HL-60 (cell line): Measurements from ENCODE around the gene DNAH8.
A peak's percentile ranks its signal among the peaks of the same experiment; 100 is the strongest.

ENCODE experiments used
- DNase-seq, 2 experiments: peaks; one replicate each; pipeline ENCODE4 v3.0.0-alpha.2; 2010 to 2020; ENCODE audit warnings: low read depth in 1 of 2, low spot score in 1 of 2
- H3K27ac ChIP-seq: fragments of 250-450 bp; sonication (Bioruptor Pico); replicated peaks from 2 replicates; pipeline ENCODE4 v1.5.1; 2020; ENCODE audit warnings: mild to moderate bottlenecking, moderate library complexity
- H3K27me3 ChIP-seq: fragments of 250-450 bp; sonication (Bioruptor Pico); 2 replicates; pipeline ENCODE4 v1.5.1; 2021; ENCODE audit warnings: mild to moderate bottlenecking, moderate library complexity; ENCODE audit not compliant: insufficient read depth, poor library complexity, severe bottlenecking
- H3K4me3 ChIP-seq: replicated peaks from 2 replicates; pipeline ENCODE4 v1.5.1; 2011; ENCODE audit warnings: mild to moderate bottlenecking, control low read depth, low read length; ENCODE audit not compliant: insufficient read depth
- CTCF ChIP-seq: IDR thresholded peaks from one replicate; pipeline ENCODE4 v1.5.1; 2011; ENCODE audit warnings: low read length, control low read depth, inconsistent platforms; ENCODE audit not compliant: insufficient read depth
- GABPA ChIP-seq: IDR thresholded peaks from 2 replicates; pipeline ENCODE4 v1.6.1; 2012; ENCODE audit warnings: low read depth
- POLR2AphosphoS5 ChIP-seq: IDR thresholded peaks from 2 replicates; pipeline ENCODE4 v1.6.1; 2012; ENCODE audit warnings: low read depth
- SPI1 ChIP-seq: IDR thresholded peaks from 2 replicates; pipeline ENCODE4 v1.6.1; 2012; ENCODE audit warnings: low read depth, mild to moderate bottlenecking, borderline replicate concordance
- TF ChIP-seq, protein P1 (sequence below): IDR thresholded peaks from 2 replicates; pipeline ENCODE4 v1.6.1; 2012; ENCODE audit warnings: low read depth; ENCODE audit not compliant: insufficient replicate concordance

The DNAH8 gene

DNA sequence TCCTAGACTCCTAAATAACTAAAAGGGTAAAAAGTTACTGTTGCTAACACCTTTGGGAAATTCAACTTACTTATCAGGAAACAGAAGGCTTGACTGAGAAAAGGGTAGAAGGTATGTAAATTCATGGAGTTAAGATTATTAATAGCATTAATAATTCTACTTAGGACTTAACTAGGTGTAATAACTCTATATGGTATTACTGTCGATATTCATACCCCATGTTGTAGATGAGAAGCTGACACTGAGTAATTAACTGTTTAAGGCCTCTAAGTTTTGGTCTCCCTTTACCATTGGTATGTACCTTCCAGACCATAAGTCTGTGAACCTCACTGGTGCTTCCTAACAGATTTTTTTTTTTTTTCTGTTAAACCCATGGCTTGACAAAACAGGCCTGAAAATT, 27.6 kb upstream of the DNAH8 start:
- H3K4me3 ChIP-seq: no peak overlapping the region
- H3K27me3 ChIP-seq: no peaks in the 10 kb centered on the region
- H3K27ac ChIP-seq: no peak overlapping the region
- no peak for DNase-seq
- no peak for TF ChIP-seq SPI1
- no peak for TF ChIP-seq GABPA
- TF ChIP-seq, protein P1, sequence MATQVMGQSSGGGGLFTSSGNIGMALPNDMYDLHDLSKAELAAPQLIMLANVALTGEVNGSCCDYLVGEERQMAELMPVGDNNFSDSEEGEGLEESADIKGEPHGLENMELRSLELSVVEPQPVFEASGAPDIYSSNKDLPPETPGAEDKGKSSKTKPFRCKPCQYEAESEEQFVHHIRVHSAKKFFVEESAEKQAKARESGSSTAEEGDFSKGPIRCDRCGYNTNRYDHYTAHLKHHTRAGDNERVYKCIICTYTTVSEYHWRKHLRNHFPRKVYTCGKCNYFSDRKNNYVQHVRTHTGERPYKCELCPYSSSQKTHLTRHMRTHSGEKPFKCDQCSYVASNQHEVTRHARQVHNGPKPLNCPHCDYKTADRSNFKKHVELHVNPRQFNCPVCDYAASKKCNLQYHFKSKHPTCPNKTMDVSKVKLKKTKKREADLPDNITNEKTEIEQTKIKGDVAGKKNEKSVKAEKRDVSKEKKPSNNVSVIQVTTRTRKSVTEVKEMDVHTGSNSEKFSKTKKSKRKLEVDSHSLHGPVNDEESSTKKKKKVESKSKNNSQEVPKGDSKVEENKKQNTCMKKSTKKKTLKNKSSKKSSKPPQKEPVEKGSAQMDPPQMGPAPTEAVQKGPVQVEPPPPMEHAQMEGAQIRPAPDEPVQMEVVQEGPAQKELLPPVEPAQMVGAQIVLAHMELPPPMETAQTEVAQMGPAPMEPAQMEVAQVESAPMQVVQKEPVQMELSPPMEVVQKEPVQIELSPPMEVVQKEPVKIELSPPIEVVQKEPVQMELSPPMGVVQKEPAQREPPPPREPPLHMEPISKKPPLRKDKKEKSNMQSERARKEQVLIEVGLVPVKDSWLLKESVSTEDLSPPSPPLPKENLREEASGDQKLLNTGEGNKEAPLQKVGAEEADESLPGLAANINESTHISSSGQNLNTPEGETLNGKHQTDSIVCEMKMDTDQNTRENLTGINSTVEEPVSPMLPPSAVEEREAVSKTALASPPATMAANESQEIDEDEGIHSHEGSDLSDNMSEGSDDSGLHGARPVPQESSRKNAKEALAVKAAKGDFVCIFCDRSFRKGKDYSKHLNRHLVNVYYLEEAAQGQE: no peak
- no peak for TF ChIP-seq POLR2AphosphoS5

- no peak overlapping the region for H3K4me3 ChIP-seq
- DNase-seq: peak in 1 of 2 experiments; percentile 34
- no peaks in the 10 kb centered on the region for H3K27me3 ChIP-seq
- H3K27ac ChIP-seq: no peak overlapping the region
- TF ChIP-seq POLR2AphosphoS5 (no peak), SPI1 (peak; percentile 84)
- TF ChIP-seq, protein P1: no peak
These were observed 26.5 kb upstream of the DNAH8 start for GRCh38 chr6:38688579-38689087.

DNA sequence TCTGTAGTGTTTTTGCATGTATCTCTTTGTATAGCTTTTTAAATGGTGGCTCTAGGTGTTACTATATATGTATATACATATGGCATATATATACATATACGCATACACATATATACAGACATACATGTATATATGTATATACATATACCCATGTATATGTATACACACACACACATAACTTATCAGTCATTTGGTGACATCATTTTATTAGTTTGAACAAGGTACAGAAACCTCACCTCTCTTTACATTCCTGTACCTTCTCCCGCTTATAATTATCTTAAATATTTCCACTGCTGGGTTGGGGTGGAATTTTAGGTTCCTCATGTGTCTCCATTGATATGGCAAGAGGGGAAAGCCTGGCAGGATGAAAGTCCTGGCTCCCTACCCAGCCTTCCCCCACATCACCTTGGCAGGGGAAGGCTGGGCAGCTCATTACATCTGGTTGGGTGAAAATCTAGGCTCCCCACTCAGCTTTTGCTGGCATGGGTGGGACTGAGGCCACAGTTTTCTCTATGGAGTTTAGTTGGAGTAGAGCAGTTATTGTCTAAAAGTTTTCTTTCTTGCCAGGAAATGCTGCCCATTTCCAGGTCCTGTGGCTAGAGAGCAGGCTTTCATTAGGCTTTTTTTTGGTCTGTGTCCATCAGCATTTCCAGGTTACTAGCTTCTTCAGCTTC, 19.7 kb upstream of the DNAH8 start:
- Histone ChIP-seq H3K27me3 (no peaks in the 10 kb centered on the region), H3K4me3 (no peak overlapping the region), H3K27ac (no peak overlapping the region)
- DNase-seq: no peak
- TF ChIP-seq POLR2AphosphoS5 (no peak), GABPA (no peak), CTCF (no peak), SPI1 (no peak)
- TF ChIP-seq, protein P1: no peak

DNA sequence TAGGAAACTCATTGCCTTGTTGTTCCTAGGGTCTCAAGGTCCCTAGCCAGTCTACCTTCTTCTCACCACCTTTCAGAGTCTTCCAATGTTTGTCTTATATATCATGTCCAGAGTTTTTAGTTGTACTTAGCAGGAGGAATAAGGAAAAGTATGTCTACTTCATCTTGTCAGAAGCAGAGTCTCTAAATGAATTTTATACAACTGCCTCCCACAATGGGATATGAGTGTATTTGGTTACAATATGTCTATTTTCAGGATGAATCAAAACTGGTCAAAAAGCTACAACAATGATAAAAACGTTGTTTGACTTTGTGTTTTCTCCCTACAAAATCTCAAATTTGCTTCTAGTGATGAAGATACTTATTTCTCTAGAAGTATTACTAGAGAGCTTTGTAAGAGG, 19.2 kb upstream of the DNAH8 start:
- no peak overlapping the region for H3K4me3 ChIP-seq
- no peaks in the 10 kb centered on the region for H3K27me3 ChIP-seq
- TF ChIP-seq, protein P1: no peak
- TF ChIP-seq GABPA (no peak), SPI1 (no peak)
- DNase-seq: no peak
- no peak overlapping the region for H3K27ac ChIP-seq
